GM21423 (cell line): ENCODE results near the gene KIFC3.
"Not testable (repeated sequence)": the region's sequence is repeated elsewhere in the genome, so short reads cannot be mapped to it uniquely, and the experiment has no call there.

ENCODE experiments used
- ATAC-seq: cut with Tn5 transposase; IDR thresholded peaks from one replicate; pipeline ENCODE4 v1.9.1; 2021; ENCODE audit warnings: mild to moderate bottlenecking, moderate library complexity; ENCODE audit not compliant: unreplicated experiment

The KIFC3 gene

GRCh38 chr16:57788252-57788841, 13.9 kb downstream of the KIFC3 start:
- no peak for ATAC-seq

- ATAC-seq, result no peak
Measured at GRCh38 chr16:57787519-57787905, 14.8 kb downstream of the KIFC3 start.

- no peak for ATAC-seq
Measured at GRCh38 chr16:57786632-57787518, 15.4 kb downstream of the KIFC3 start.

- no peak for ATAC-seq
Measured at GRCh38 chr16:57785924-57786323, 16.4 kb downstream of the KIFC3 start.

GRCh38 chr16:57785385-57785784, 16.9 kb downstream of the KIFC3 start:
- ATAC-seq, result no peak

GRCh38 chr16:57784334-57784733, 18.0 kb downstream of the KIFC3 start:
- no peak for ATAC-seq

GRCh38 chr16:57783883-57784282, 18.4 kb downstream of the KIFC3 start:
- ATAC-seq, result no peak

- no peak for ATAC-seq
Measured at GRCh38 chr16:57783116-57783515, 19.2 kb downstream of the KIFC3 start.

GRCh38 chr16:57782607-57783055, 19.7 kb downstream of the KIFC3 start:
- not testable (repeated sequence) for ATAC-seq

- no peak for ATAC-seq
Measured at GRCh38 chr16:57781741-57782606, 20.3 kb downstream of the KIFC3 start.

GRCh38 chr16:57781349-57781740, 20.9 kb downstream of the KIFC3 start:
- no peak for ATAC-seq

GRCh38 chr16:57779836-57780235, 22.5 kb downstream of the KIFC3 start:
- not testable (repeated sequence) for ATAC-seq

GRCh38 chr16:57778658-57779057, 23.6 kb downstream of the KIFC3 start:
- ATAC-seq, result no peak

- ATAC-seq, result no peak
Measured at GRCh38 chr16:57775661-57776469, 26.4 kb downstream of the KIFC3 start.

GRCh38 chr16:57774705-57775285, 27.5 kb downstream of the KIFC3 start:
- no peak for ATAC-seq

- no peak for ATAC-seq
Measured at GRCh38 chr16:57773655-57774295, 28.5 kb downstream of the KIFC3 start.

GRCh38 chr16:57773019-57773418, 29.3 kb downstream of the KIFC3 start:
- ATAC-seq, result no peak

GRCh38 chr16:57771141-57771785, 31.0 kb downstream of the KIFC3 start:
- no peak for ATAC-seq

GRCh38 chr16:57770361-57770760, 31.9 kb downstream of the KIFC3 start:
- no peak for ATAC-seq
